CD4-positive, alpha-beta T cell treated with Interleukin-6 for 4 hours (primary cell): ENCODE results near the gene YTHDC2.

Experiments used
- DNase-seq: peaks from one replicate; pipeline ENCODE4 v3.0.0-alpha.2; 2020; ENCODE audit warnings: mixed read lengths

Gene YTHDC2

GRCh38 chr5:113606298-113607134 lies 93.0 kb downstream of the YTHDC2 start:
- peak; percentile 50 for DNase-seq

DNA sequence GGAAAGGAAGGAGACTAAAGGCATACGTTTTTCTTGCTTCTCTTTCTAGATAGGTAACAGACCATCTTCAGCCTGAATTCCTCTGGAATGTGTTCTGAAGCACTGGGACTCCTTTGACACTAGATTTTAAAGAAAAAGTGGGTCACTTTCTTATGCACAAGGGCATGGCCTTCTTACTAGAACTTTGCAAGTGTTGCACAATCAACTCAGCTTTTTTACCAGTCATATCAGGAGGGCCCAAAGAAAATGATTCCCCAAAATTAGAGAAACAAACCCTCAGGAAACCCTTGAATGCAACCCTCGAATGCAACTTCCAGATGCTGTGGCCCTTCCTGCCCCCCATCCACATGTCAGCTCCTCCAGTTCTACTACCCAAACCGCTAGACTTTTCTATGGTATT lies 93.9 kb downstream of the YTHDC2 start:
- DNase-seq: no peak

DNA sequence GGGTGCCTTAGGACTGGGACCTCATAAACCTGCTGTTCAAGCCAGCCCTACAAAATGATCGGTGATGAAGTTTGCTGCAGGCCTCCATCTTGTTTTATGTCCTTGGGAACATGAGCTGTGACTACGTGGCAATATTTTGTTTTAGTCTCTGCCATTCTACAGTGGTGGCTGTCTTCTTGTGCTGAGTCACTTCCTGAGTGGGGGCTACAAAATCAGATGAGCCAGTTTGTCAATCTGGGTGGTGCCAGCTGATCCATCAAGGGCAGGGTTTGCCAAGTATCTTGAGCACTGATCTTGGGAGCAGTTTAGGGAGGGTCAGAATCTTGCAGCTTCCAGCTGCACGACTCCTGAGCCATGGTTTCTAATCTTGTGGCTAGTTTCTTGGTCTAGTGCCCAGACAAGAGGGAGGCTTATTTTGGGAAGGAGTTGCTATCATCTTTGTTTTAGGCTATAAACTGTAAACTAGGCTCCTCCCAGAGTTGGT lies 94.7 kb downstream of the YTHDC2 start:
- no peak for DNase-seq

GRCh38 chr5:113612060-113612496 lies 98.6 kb downstream of the YTHDC2 start:
- DNase-seq: no peak

DNA sequence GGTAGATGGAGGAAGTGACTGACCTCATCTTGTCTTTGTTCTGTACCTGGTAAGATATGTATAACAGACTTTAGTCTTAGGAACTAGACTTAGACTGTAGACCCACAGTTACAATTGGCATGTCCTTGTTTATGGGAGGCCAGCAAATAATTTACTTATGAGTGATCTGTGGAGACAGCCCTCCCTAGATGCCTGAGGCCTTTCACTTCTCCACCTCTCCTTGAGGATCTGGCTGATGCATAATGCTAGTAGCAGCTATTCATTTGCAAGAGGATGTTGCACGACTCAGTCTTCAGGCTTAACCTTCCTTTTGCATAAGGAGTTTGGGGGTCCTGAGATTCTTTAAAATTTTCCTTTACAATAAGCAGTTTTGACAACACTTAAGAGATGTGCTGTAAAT lies 100.7 kb downstream of the YTHDC2 start:
- no peak for DNase-seq

DNA sequence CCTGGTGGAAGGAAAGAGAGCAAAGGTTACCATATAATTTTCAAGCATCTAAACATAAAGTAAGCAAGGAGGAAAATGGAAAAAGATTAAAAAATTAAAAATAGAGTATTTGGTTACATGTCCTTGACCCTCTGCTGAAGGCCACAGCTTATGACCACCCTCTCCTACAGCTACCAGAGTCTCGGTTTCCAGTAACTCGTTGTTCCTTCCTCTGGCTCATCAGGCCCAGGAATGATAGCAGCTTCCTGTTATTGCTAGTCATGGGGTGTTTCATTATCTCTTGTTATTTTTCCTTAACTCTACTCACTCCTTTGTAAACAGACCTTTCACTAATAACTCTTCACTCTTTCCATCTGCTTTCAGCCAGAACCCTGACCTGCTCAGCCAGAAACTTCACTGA lies 102.2 kb downstream of the YTHDC2 start:
- no peak for DNase-seq

DNA sequence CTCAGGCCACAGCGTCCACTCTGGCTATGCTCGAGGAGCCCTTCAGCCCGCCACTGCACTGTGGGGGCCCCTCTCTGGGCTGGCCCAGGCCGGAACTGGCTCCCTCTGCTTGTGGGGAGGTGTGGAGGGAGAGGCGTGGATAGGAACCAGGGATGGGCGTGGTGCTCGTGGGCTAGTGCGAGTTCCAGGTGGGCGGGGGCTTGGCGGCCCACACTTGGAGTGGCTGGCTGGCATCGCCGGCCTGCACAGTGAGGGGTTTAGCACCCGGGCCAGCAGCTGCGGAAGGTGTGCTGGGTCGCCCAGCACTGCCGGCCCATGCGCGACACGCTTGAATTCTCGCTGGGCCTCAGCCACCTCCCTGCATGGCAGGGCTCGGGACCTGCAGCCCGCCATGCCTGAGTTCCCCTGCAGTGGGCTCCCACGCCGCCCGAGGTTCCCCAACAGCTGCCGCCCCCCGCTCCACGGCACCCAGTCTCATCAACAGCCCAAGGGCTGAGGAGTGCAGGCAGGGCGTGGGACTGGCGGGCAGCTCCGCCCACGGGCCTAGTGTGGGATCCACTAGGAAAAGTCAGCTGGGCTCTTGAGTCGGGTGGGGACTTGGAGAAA lies 103.8 kb downstream of the YTHDC2 start:
- DNase-seq: no peak

DNA sequence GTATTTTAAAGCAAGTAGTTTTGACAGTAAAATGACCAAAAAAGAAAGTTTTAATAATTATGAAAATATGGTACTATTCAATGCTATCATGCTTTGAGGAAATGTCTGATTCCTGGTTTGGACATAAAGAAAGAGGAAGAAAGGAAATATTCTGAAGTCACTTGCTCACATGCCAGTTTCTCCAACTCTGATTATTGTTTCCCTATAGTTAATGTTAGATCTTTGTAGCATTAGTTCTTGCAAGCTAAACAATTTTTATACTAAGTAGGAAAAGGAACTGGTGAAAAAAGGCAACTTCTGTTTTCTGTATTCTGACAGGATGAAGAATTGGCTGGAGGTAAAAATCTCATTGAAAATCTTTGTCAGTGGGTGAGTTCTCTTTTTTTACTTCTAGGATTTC lies 119.5 kb downstream of the YTHDC2 start:
- no peak for DNase-seq

- no peak for DNase-seq
These were observed 121.5 kb downstream of the YTHDC2 start for GRCh38 chr5:113634957-113635356.

GRCh38 chr5:113641715-113642114 lies 128.2 kb downstream of the YTHDC2 start:
- no peak for DNase-seq
